ENCODE results near the gene LHPP.

The LHPP gene

GRCh38 chr10:124467165-124467564, 5.5 kb downstream of the LHPP start:
- no peak for FAIRE-seq
- DNase-seq (ENCODE audit: extremely low spot score, insufficient read length, low read depth): no peak

- FAIRE-seq (no peak), DNase-seq (ENCODE audit: extremely low spot score, insufficient read length, low read depth) (no peak)
Measured at GRCh38 chr10:124468624-124469023, 7.0 kb downstream of the LHPP start.

- FAIRE-seq: no peak
- no peak for DNase-seq (ENCODE audit: extremely low spot score, insufficient read length, low read depth)
Measured at GRCh38 chr10:124469956-124470484, 8.4 kb downstream of the LHPP start.

- no peak for FAIRE-seq
- no peak for DNase-seq (ENCODE audit: extremely low spot score, insufficient read length, low read depth)
Measured at GRCh38 chr10:124470544-124471434, 9.2 kb downstream of the LHPP start.

- FAIRE-seq (no peak), DNase-seq (ENCODE audit: extremely low spot score, insufficient read length, low read depth) (no peak)
Measured at GRCh38 chr10:124472071-124472470, 10.4 kb downstream of the LHPP start.

- DNase-seq (ENCODE audit: extremely low spot score, insufficient read length, low read depth) (no peak), FAIRE-seq (no peak)
Measured at GRCh38 chr10:124473070-124473469, 11.4 kb downstream of the LHPP start.

- FAIRE-seq (no peak), DNase-seq (ENCODE audit: extremely low spot score, insufficient read length, low read depth) (no peak)
Measured at GRCh38 chr10:124474514-124475070, 13.0 kb downstream of the LHPP start.

- FAIRE-seq (no peak), DNase-seq (ENCODE audit: extremely low spot score, insufficient read length, low read depth) (no peak)
Measured at GRCh38 chr10:124476043-124476725, 14.6 kb downstream of the LHPP start.

- no peak for DNase-seq (ENCODE audit: extremely low spot score, insufficient read length, low read depth)
Measured at GRCh38 chr10:124477614-124478363, 16.2 kb downstream of the LHPP start.

GRCh38 chr10:124478515-124478914, 16.9 kb downstream of the LHPP start:
- FAIRE-seq (no peak), DNase-seq (ENCODE audit: extremely low spot score, insufficient read length, low read depth) (no peak)

More at GRCh38 chr10:124477614-124478363, 16.2 kb downstream of the LHPP start:
- FAIRE-seq: no peak

- DNase-seq (ENCODE audit: extremely low spot score, insufficient read length, low read depth): no peak
- no peak for FAIRE-seq
Measured at GRCh38 chr10:124480860-124481259, 19.2 kb downstream of the LHPP start.

GRCh38 chr10:124481717-124482116, 20.1 kb downstream of the LHPP start:
- DNase-seq (ENCODE audit: extremely low spot score, insufficient read length, low read depth) (no peak), FAIRE-seq (no peak)

GRCh38 chr10:124482236-124482800, 20.7 kb downstream of the LHPP start:
- FAIRE-seq: no peak
- no peak for DNase-seq (ENCODE audit: extremely low spot score, insufficient read length, low read depth)

- no peak for FAIRE-seq
- no peak for DNase-seq (ENCODE audit: extremely low spot score, insufficient read length, low read depth)
Measured at GRCh38 chr10:124482876-124483275, 21.3 kb downstream of the LHPP start.

GRCh38 chr10:124484031-124484430, 22.4 kb downstream of the LHPP start:
- DNase-seq (ENCODE audit: extremely low spot score, insufficient read length, low read depth): no peak
- FAIRE-seq: no peak

- no peak for DNase-seq (ENCODE audit: extremely low spot score, insufficient read length, low read depth)
- FAIRE-seq: no peak
Measured at GRCh38 chr10:124484661-124485060, 23.0 kb downstream of the LHPP start.

- DNase-seq (ENCODE audit: extremely low spot score, insufficient read length, low read depth) (no peak), FAIRE-seq (no peak)
Measured at GRCh38 chr10:124486635-124487034, 25.0 kb downstream of the LHPP start.

GRCh38 chr10:124491105-124491504, 29.5 kb downstream of the LHPP start:
- FAIRE-seq (no peak), DNase-seq (ENCODE audit: extremely low spot score, insufficient read length, low read depth) (no peak)

- FAIRE-seq (no peak), DNase-seq (ENCODE audit: extremely low spot score, insufficient read length, low read depth) (no peak)
Measured at GRCh38 chr10:124492266-124492665, 30.6 kb downstream of the LHPP start.
